ENCODE data around the gene GP1BB. TPM values are rescaled to one million over a fixed set of nuclear protein-coding genes. Genes with fewer than 3 reads are reported as not detected.

Gene GP1BB
- total RNA-seq, 1 donor from 2014 or later: 0.95 TPM

GRCh38 chr22:19747551-19747950 lies 24.2 kb downstream of the GP1BB start:
- H4K20me1 ChIP-seq (ENCODE audit: insufficient read depth, low read length): no peaks in the 10 kb centered on the region
- H3K79me2 ChIP-seq (ENCODE audit: insufficient read depth, low read length): no peaks in the 10 kb centered on the region
- no peak overlapping the region for H3K9ac ChIP-seq (ENCODE audit: low read length)
- H3K27ac Mint-ChIP-seq (ENCODE audit: unreplicated experiment): no peak overlapping the region
- no peak overlapping the region for H3K4me3 Mint-ChIP-seq (ENCODE audit: unreplicated experiment)
- H3K4me3 ChIP-seq (ENCODE audit: insufficient read depth, low read depth, low read length): no peak overlapping the region
- no peaks in the 10 kb centered on the region for H3K4me1 Mint-ChIP-seq (ENCODE audit: low read depth, unreplicated experiment)
- no peak for DNase-seq (ENCODE audit: low read depth)
- peaks cover 19% of the 10 kb centered on the region for H3K27me3 Mint-ChIP-seq (ENCODE audit: low read depth, unreplicated experiment)
- H3K4me1 ChIP-seq (ENCODE audit: insufficient read depth, low read length): peaks cover 8% of the 10 kb centered on the region
- no peak overlapping the region for H2AFZ ChIP-seq (ENCODE audit: low read depth, low read length)
- no peaks in the 10 kb centered on the region for H3K9me3 Mint-ChIP-seq (ENCODE audit: unreplicated experiment)
- H3K4me2 ChIP-seq (ENCODE audit: low read length): no peak overlapping the region
- no peaks in the 10 kb centered on the region for H3K36me3 Mint-ChIP-seq (ENCODE audit: low read depth, unreplicated experiment)
- TF ChIP-seq CTCF (IDR thresholded peaks at IDR 0.05; ENCODE audit: insufficient read depth, low read depth, low read length) (no peak), EZH2 (IDR thresholded peaks at IDR 0.05; ENCODE audit: insufficient read depth, low read length) (no peak)
- no peaks in the 10 kb centered on the region for H3K9me3 ChIP-seq (ENCODE audit: insufficient read depth, low read depth, low read length)
- no peak overlapping the region for H3K27ac ChIP-seq (ENCODE audit: low read depth, low read length)
- peaks cover 17% of the 10 kb centered on the region for H3K27me3 ChIP-seq (ENCODE audit: insufficient read depth, low read length)
- no peak for FAIRE-seq
- H3K36me3 ChIP-seq (ENCODE audit: insufficient read depth, low read length): no peaks in the 10 kb centered on the region

DNA sequence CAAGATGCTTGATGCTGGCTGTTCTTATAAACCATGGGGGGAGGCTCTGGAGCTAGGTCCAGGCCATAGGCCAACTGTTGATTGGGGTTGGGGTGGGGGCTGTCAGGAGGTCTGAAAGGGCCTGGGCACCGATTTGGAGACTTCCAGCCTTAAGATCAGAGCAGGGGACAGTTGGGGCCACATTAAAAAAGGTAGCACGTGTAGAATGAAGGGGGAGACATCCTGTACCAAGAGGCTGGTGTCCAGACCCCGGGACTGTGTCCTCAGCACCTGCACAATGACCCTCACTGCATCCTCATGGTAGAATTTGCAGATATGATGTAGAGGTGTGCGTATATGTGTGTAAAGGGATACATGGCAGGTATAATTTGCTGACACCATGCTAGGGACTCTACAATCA lies 24.8 kb downstream of the GP1BB start:
- Histone ChIP-seq H4K20me1 (ENCODE audit: insufficient read depth, low read length) (no peaks in the 10 kb centered on the region), H3K4me2 (ENCODE audit: low read length) (no peak overlapping the region), H3K27me3 (ENCODE audit: insufficient read depth, low read length) (peaks cover 23% of the 10 kb centered on the region), H3K9me3 (ENCODE audit: insufficient read depth, low read depth, low read length) (no peaks in the 10 kb centered on the region), H3K36me3 (ENCODE audit: insufficient read depth, low read length) (no peaks in the 10 kb centered on the region), H3K27ac (ENCODE audit: low read depth, low read length) (no peak overlapping the region), H3K9ac (ENCODE audit: low read length) (no peak overlapping the region), H3K4me1 (ENCODE audit: insufficient read depth, low read length) (peaks cover 8% of the 10 kb centered on the region), H3K79me2 (ENCODE audit: insufficient read depth, low read length) (no peaks in the 10 kb centered on the region), H3K4me3 (ENCODE audit: insufficient read depth, low read depth, low read length) (no peak overlapping the region), H2AFZ (ENCODE audit: low read depth, low read length) (no peak overlapping the region)
- TF ChIP-seq EZH2 (IDR thresholded peaks at IDR 0.05; ENCODE audit: insufficient read depth, low read length): no peak
- TF ChIP-seq CTCF (IDR thresholded peaks at IDR 0.05; ENCODE audit: insufficient read depth, low read depth, low read length): no peak
- Mint-ChIP-seq H3K4me1 (ENCODE audit: low read depth, unreplicated experiment) (no peaks in the 10 kb centered on the region), H3K9me3 (ENCODE audit: unreplicated experiment) (peaks cover 2% of the 10 kb centered on the region), H3K27me3 (ENCODE audit: low read depth, unreplicated experiment) (peaks cover 25% of the 10 kb centered on the region), H3K27ac (ENCODE audit: unreplicated experiment) (no peak overlapping the region), H3K4me3 (ENCODE audit: unreplicated experiment) (no peak overlapping the region), H3K36me3 (ENCODE audit: low read depth, unreplicated experiment) (no peaks in the 10 kb centered on the region)
- DNase-seq (ENCODE audit: low read depth) (no peak), FAIRE-seq (no peak)

DNA sequence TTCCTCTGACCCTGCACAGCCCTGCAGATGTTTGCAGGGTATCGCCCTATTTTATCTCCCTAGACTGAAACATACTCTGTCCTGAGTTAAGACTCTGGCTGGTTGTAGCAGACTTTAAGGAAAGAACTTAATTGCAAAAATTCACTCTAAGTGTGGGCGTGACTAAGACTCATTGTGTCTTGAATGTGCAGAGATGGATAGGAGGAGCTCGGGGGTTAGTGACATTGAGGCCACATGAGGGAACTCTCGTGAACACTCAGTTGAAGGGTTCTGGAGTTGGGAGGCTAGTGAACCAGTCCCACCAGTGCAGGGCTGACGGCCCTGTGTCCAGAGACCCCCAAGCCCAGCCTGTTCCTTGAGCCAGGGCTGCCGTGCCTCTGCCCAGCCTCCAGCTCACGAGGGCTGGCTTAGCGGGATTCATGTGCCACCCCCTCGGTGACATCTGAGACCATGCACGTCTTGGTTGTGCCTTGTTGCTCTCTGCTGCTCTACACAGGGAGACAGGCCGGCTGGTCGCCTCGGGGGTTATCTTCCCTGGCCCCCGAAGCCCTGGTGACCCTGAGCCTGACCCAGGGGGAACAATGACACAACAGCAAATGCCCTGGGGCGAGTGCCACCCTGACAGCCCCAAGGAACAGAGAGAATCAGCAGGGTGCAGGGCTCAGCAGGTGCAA lies 25.8 kb downstream of the GP1BB start:
- peaks cover 35% of the 10 kb centered on the region for H3K27me3 Mint-ChIP-seq (ENCODE audit: low read depth, unreplicated experiment)
- peaks cover 2% of the 10 kb centered on the region for H3K9me3 Mint-ChIP-seq (ENCODE audit: unreplicated experiment)
- no peak overlapping the region for H3K27ac ChIP-seq (ENCODE audit: low read depth, low read length)
- H3K27ac Mint-ChIP-seq (ENCODE audit: unreplicated experiment): no peak overlapping the region
- DNase-seq (ENCODE audit: low read depth) (no peak), FAIRE-seq (no peak)
- no peaks in the 10 kb centered on the region for H3K79me2 ChIP-seq (ENCODE audit: insufficient read depth, low read length)
- no peak overlapping the region for H3K4me2 ChIP-seq (ENCODE audit: low read length)
- no peaks in the 10 kb centered on the region for H3K36me3 Mint-ChIP-seq (ENCODE audit: low read depth, unreplicated experiment)
- H3K9me3 ChIP-seq (ENCODE audit: insufficient read depth, low read depth, low read length): no peaks in the 10 kb centered on the region
- H3K27me3 ChIP-seq (ENCODE audit: insufficient read depth, low read length): peaks cover 31% of the 10 kb centered on the region
- no peaks in the 10 kb centered on the region for H3K4me1 Mint-ChIP-seq (ENCODE audit: low read depth, unreplicated experiment)
- H2AFZ ChIP-seq (ENCODE audit: low read depth, low read length): no peak overlapping the region
- no peak overlapping the region for H3K4me3 Mint-ChIP-seq (ENCODE audit: unreplicated experiment)
- peaks cover 8% of the 10 kb centered on the region for H3K4me1 ChIP-seq (ENCODE audit: insufficient read depth, low read length)
- H3K9ac ChIP-seq (ENCODE audit: low read length): no peak overlapping the region
- TF ChIP-seq CTCF (IDR thresholded peaks at IDR 0.05; ENCODE audit: insufficient read depth, low read depth, low read length): no peak
- no peak for TF ChIP-seq EZH2 (IDR thresholded peaks at IDR 0.05; ENCODE audit: insufficient read depth, low read length)
- H4K20me1 ChIP-seq (ENCODE audit: insufficient read depth, low read length): no peaks in the 10 kb centered on the region
- H3K36me3 ChIP-seq (ENCODE audit: insufficient read depth, low read length): no peaks in the 10 kb centered on the region
- no peak overlapping the region for H3K4me3 ChIP-seq (ENCODE audit: insufficient read depth, low read depth, low read length)

All from astrocyte (in vitro differentiated cells and primary cell).